ENCODE results near the gene CAMK1D. TPM values are rescaled to one million over a fixed set of nuclear protein-coding genes. Genes with fewer than 3 reads are reported as not detected.

Gene CAMK1D
- total RNA-seq, 1 donor from 2014 or later, result 1.8 TPM

DNA sequence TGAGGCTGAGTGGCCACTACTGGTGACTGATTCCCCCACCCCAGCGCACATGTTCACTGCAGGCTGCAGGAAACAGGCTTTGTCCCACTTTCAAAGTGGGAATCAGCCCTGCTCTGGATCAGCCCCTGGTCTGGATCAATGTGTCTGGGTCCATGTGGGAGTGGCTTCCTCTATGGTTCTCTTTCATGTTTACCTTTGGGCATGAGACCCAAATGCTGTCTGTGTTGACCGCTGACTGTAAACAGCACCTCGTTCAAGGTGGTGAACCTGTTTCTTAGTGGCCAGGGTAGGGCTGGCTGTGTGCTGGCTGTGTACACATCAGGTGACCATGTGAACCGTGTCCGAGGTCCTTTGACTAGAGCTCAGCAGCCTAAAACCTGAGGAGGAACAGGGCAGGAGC is 121.8 kb downstream of the CAMK1D start:
- Histone ChIP-seq H3K27me3 (ENCODE audit: control insufficient read depth, insufficient read depth, low read length) (no peaks in the 10 kb centered on the region), H3K4me3 (ENCODE audit: low read depth, low read length) (no peak overlapping the region), H3K36me3 (ENCODE audit: control insufficient read depth, insufficient read depth, low read length) (no peaks in the 10 kb centered on the region)
- no peak for FAIRE-seq
- TF ChIP-seq, protein P1, sequence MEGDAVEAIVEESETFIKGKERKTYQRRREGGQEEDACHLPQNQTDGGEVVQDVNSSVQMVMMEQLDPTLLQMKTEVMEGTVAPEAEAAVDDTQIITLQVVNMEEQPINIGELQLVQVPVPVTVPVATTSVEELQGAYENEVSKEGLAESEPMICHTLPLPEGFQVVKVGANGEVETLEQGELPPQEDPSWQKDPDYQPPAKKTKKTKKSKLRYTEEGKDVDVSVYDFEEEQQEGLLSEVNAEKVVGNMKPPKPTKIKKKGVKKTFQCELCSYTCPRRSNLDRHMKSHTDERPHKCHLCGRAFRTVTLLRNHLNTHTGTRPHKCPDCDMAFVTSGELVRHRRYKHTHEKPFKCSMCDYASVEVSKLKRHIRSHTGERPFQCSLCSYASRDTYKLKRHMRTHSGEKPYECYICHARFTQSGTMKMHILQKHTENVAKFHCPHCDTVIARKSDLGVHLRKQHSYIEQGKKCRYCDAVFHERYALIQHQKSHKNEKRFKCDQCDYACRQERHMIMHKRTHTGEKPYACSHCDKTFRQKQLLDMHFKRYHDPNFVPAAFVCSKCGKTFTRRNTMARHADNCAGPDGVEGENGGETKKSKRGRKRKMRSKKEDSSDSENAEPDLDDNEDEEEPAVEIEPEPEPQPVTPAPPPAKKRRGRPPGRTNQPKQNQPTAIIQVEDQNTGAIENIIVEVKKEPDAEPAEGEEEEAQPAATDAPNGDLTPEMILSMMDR (IDR thresholded peaks at IDR 0.05; ENCODE audit: insufficient read depth, low read length, severe bottlenecking), result no peak
- DNase-seq (ENCODE audit: low read depth), result no peak

DNA sequence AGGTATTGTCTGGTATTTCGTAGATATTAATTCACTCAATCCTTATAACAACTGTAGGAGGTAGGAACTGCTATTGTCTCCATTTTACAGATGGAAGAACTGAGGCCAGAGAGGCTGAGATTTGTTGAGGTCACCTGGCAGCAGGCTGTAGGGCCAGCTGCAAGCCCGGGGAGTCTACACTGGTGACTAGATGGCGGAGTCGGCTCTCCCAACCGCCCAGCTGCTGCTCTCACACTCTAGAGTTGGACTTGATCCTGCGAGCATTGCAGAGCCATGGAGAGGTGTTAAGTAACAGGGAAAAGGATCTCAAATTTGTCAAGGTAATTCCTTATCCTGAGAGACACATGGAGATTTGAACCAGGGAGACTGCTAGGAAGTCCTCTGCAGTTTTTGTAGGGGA is 124.1 kb downstream of the CAMK1D start:
- DNase-seq (ENCODE audit: low read depth) (no peak), FAIRE-seq (no peak)
- TF ChIP-seq, protein P1 (IDR thresholded peaks at IDR 0.05; ENCODE audit: insufficient read depth, low read length, severe bottlenecking), result no peak

DNA sequence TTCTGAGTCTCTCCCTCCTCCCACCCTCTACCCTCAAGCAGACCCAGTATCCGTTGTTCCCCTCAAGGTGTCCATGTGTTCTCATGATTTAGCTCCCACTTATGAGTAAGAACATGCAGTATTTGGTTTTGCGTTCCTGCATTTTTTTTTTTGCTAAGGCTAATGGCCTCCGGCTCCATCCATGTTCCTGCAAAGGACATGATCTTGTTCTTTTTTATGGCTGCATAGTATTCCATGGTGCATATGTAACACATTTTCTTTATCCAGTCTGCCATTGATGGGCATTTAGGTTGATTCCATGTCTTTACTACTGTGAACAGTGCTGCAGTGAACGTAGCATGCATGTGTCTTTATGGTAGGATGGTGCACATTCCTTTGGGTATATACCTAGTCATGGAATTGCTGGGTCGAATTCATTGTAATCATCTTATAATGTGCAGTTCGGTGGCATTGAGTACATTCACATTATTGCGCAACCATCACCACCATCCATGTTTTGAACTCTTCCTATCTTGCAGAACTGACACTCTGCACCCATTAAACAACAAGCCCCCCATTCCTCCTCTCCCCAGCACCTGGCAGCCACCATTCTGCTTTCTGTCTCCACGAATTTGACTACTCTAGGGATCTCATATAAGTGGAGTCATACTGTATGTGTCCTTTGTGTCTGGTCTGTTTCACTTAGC is 125.5 kb downstream of the CAMK1D start:
- no peak for DNase-seq (ENCODE audit: low read depth)
- TF ChIP-seq, protein P1 (IDR thresholded peaks at IDR 0.05; ENCODE audit: insufficient read depth, low read length, severe bottlenecking), result no peak
- no peak for FAIRE-seq
- H3K27me3 ChIP-seq (ENCODE audit: control insufficient read depth, insufficient read depth, low read length), result no peaks in the 10 kb centered on the region
- no peak overlapping the region for H3K4me3 ChIP-seq (ENCODE audit: low read depth, low read length)
- H3K36me3 ChIP-seq (ENCODE audit: control insufficient read depth, insufficient read depth, low read length), result no peaks in the 10 kb centered on the region

More for the DNA sequence above, 124.1 kb downstream of the CAMK1D start:
- Histone ChIP-seq H3K27me3 (ENCODE audit: control insufficient read depth, insufficient read depth, low read length) (no peaks in the 10 kb centered on the region), H3K36me3 (ENCODE audit: control insufficient read depth, insufficient read depth, low read length) (no peaks in the 10 kb centered on the region), H3K4me3 (ENCODE audit: low read depth, low read length) (no peak overlapping the region)

DNA sequence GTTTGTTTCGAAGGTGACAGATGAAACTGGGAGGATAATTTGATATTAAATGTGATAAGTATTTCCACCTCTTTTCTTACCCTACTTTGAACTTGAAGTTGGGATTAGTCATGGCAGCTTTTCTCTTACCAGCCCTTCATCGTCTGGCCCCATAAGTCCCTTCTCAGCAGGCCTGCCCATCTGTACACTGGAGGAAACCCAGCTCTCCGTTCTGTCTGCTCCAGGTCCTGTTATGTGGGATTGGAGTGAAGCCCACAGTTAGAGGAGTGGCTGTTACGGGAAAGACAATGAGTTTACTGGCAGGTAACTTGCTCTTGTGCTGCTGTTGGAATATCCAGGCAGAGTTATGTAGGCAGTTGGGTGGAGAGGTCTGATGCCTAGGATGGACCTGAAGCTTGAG is 127.3 kb downstream of the CAMK1D start:
- Histone ChIP-seq H3K27me3 (ENCODE audit: control insufficient read depth, insufficient read depth, low read length) (no peaks in the 10 kb centered on the region), H3K4me3 (ENCODE audit: low read depth, low read length) (no peak overlapping the region), H3K36me3 (ENCODE audit: control insufficient read depth, insufficient read depth, low read length) (no peaks in the 10 kb centered on the region)
- TF ChIP-seq, protein P1 (IDR thresholded peaks at IDR 0.05; ENCODE audit: insufficient read depth, low read length, severe bottlenecking), result no peak
- DNase-seq (ENCODE audit: low read depth) (no peak), FAIRE-seq (no peak)

DNA sequence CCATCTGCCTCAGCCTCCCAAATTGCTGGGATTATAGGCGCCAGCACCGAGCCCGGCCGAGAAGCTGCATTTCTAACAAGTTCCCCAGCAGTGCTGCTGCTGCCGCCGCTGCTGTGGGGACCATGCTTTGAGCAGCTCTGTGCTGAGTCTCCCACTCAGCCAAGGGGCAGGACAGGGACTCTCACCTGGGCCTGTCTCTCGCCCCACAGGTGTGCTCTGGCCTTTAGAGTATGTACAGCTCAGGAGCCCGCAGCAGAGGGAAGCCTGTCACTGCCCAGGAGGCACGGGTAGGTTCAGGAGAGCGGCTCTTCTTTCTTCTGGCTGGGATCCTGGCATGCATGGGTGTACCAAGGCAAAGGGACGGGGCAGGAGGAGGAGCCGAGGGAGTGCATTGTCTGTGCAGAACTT is 130.1 kb downstream of the CAMK1D start:
- Histone ChIP-seq H3K27me3 (ENCODE audit: control insufficient read depth, insufficient read depth, low read length) (no peaks in the 10 kb centered on the region), H3K36me3 (ENCODE audit: control insufficient read depth, insufficient read depth, low read length) (no peaks in the 10 kb centered on the region), H3K4me3 (ENCODE audit: low read depth, low read length) (no peak overlapping the region)
- no peak for FAIRE-seq
- no peak for DNase-seq (ENCODE audit: low read depth)
- TF ChIP-seq, protein P1 (IDR thresholded peaks at IDR 0.05; ENCODE audit: insufficient read depth, low read length, severe bottlenecking), result no peak

DNA sequence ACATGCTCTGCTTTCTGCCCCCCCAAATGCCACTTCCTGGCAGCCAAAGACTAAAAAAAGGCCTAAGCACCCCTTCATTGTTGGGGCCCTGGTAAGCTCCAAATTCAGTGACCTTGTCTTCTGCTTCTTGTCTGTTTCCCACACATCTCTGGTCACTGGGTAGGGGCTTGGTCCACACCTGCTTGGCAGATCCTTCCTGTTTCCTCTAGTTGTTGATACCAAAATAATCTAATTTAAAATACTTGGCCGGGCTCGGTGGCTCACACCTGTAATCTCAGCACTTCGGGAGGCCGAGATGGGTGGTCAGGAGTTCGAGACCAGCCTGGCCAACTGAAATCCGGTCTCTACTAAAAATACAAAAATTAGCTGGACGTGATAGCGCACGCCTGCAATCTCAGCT is 130.6 kb downstream of the CAMK1D start:
- Histone ChIP-seq H3K4me3 (ENCODE audit: low read depth, low read length) (no peak overlapping the region), H3K27me3 (ENCODE audit: control insufficient read depth, insufficient read depth, low read length) (no peaks in the 10 kb centered on the region), H3K36me3 (ENCODE audit: control insufficient read depth, insufficient read depth, low read length) (no peaks in the 10 kb centered on the region)
- DNase-seq (ENCODE audit: low read depth), result no peak
- FAIRE-seq, result no peak
- TF ChIP-seq, protein P1 (IDR thresholded peaks at IDR 0.05; ENCODE audit: insufficient read depth, low read length, severe bottlenecking), result no peak

Measured in bronchial epithelial cell (primary cell).